Dedifferentiated amniotic fluid mesenchymal stem cell (primary cell): ENCODE results near the gene LPAR6.

ENCODE experiments used
- DNase-seq: peaks from one replicate; pipeline ENCODE4 v3.0.0-alpha.2; 2016; ENCODE audit errors: extremely low spot score

The LPAR6 gene

GRCh38 chr13:48369988-48370387, 42.9 kb downstream of the LPAR6 start:
- DNase-seq: no peak
